Measurements from ENCODE around the gene TRAPPC12.

Gene TRAPPC12

GRCh38 chr2:3421580-3421979 is 42.1 kb downstream of the TRAPPC12 start:
- H3K36me3 ChIP-seq (ENCODE audit: insufficient read depth, low read length), result peaks cover 76% of the 10 kb centered on the region

GRCh38 chr2:3422161-3422779 is 42.8 kb downstream of the TRAPPC12 start:
- DNase-seq, result no peak
- ATAC-seq (ENCODE audit: insufficient read depth, low read depth), result no peak

More at GRCh38 chr2:3421580-3421979, 42.1 kb downstream of the TRAPPC12 start:
- Histone ChIP-seq H3K4me1 (ENCODE audit: insufficient read depth, low read length) (no peaks in the 10 kb centered on the region), H3K27me3 (ENCODE audit: insufficient read depth, low read length, poor library complexity) (no peaks in the 10 kb centered on the region), H4K20me1 (ENCODE audit: insufficient read depth, low read length) (peaks cover 27% of the 10 kb centered on the region), H3K9me3 (ENCODE audit: insufficient read depth, low read length, severe bottlenecking) (no peaks in the 10 kb centered on the region), H3K4me2 (ENCODE audit: insufficient read depth, low read length) (no peak overlapping the region), H3K4me3 (ENCODE audit: low read depth in 1 of 2, low read length in 2 of 2) (no peak overlapping the region), H3K9ac (ENCODE audit: low read depth, low read length) (no peak overlapping the region), H3K27ac (ENCODE audit: low read length) (no peak overlapping the region), H3K79me2 (ENCODE audit: insufficient read depth, low read length) (no peaks in the 10 kb centered on the region), H2AFZ (ENCODE audit: low read depth, low read length) (no peak overlapping the region)
- no peak for ATAC-seq (ENCODE audit: insufficient read depth, low read depth)
- DNase-seq, result no peak
- TF ChIP-seq EZH2 (IDR thresholded peaks at IDR 0.05; ENCODE audit: borderline replicate concordance, low read depth, low read length, severe bottlenecking) (no peak), CTCF (IDR thresholded peaks at IDR 0.05; ENCODE audit: borderline replicate concordance, extremely low read depth, low read length, poor library complexity, severe bottlenecking) (no peak)

GRCh38 chr2:3423492-3424170 is 44.1 kb downstream of the TRAPPC12 start:
- Histone ChIP-seq H3K27me3 (ENCODE audit: insufficient read depth, low read length, poor library complexity) (no peaks in the 10 kb centered on the region), H3K4me1 (ENCODE audit: insufficient read depth, low read length) (no peaks in the 10 kb centered on the region), H3K4me3 (ENCODE audit: low read depth in 1 of 2, low read length in 2 of 2) (no peak overlapping the region), H3K9me3 (ENCODE audit: insufficient read depth, low read length, severe bottlenecking) (no peaks in the 10 kb centered on the region), H3K79me2 (ENCODE audit: insufficient read depth, low read length) (no peaks in the 10 kb centered on the region), H4K20me1 (ENCODE audit: insufficient read depth, low read length) (peaks cover 20% of the 10 kb centered on the region), H3K27ac (ENCODE audit: low read length) (no peak overlapping the region), H2AFZ (ENCODE audit: low read depth, low read length) (no peak overlapping the region), H3K9ac (ENCODE audit: low read depth, low read length) (no peak overlapping the region), H3K36me3 (ENCODE audit: insufficient read depth, low read length) (peaks cover 78% of the 10 kb centered on the region), H3K4me2 (ENCODE audit: insufficient read depth, low read length) (no peak overlapping the region)
- DNase-seq (peak; percentile 68), ATAC-seq (ENCODE audit: insufficient read depth, low read depth) (peak; percentile 81)
- TF ChIP-seq EZH2 (IDR thresholded peaks at IDR 0.05; ENCODE audit: borderline replicate concordance, low read depth, low read length, severe bottlenecking) (no peak), CTCF (IDR thresholded peaks at IDR 0.05; ENCODE audit: borderline replicate concordance, extremely low read depth, low read length, poor library complexity, severe bottlenecking) (peak; percentile 98)

More at GRCh38 chr2:3422161-3422779, 42.8 kb downstream of the TRAPPC12 start:
- Histone ChIP-seq H3K4me3 (ENCODE audit: low read depth in 1 of 2, low read length in 2 of 2) (no peak overlapping the region), H2AFZ (ENCODE audit: low read depth, low read length) (no peak overlapping the region), H3K9ac (ENCODE audit: low read depth, low read length) (no peak overlapping the region), H3K4me2 (ENCODE audit: insufficient read depth, low read length) (no peak overlapping the region), H3K27ac (ENCODE audit: low read length) (no peak overlapping the region), H3K36me3 (ENCODE audit: insufficient read depth, low read length) (peaks cover 79% of the 10 kb centered on the region), H3K79me2 (ENCODE audit: insufficient read depth, low read length) (no peaks in the 10 kb centered on the region), H4K20me1 (ENCODE audit: insufficient read depth, low read length) (peaks cover 27% of the 10 kb centered on the region), H3K4me1 (ENCODE audit: insufficient read depth, low read length) (no peaks in the 10 kb centered on the region), H3K27me3 (ENCODE audit: insufficient read depth, low read length, poor library complexity) (no peaks in the 10 kb centered on the region), H3K9me3 (ENCODE audit: insufficient read depth, low read length, severe bottlenecking) (no peaks in the 10 kb centered on the region)
- no peak for TF ChIP-seq EZH2 (IDR thresholded peaks at IDR 0.05; ENCODE audit: borderline replicate concordance, low read depth, low read length, severe bottlenecking)
- TF ChIP-seq CTCF (IDR thresholded peaks at IDR 0.05; ENCODE audit: borderline replicate concordance, extremely low read depth, low read length, poor library complexity, severe bottlenecking), result no peak

All from DND-41 (cell line).